Measurements from ENCODE around the gene LIPC.

The LIPC gene

DNA sequence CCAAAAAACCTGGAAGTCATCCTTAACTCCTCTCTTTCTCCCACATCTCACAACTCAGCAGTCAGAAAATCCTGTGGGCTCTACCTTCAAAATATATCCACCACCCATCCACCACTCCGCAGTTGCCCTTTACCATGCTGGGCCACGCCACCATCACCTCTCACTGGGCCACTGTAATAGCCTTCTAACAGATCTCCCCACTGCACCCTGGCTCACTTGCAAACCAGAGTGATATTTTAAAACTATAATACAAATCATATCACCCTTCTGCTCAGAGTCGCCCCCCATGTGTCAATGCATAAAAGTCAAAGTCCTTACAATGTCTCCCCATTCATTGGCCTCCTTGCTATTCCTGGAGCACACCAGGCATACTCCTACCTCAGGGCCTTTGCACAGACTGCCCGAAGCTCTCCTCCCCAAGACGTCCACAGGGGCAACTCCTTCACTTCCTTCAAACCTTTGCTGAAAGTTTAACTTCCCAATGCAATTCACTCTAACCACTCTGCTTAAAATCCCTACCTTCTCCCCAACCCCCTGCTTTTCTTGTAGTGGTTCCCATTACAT is 1.5 kb upstream of the LIPC start:
- Histone ChIP-seq H2BK120ac (ENCODE audit: low read depth, low read length) (no peak overlapping the region), H3K4me3 (ENCODE audit: low read length) (no peak overlapping the region), H2AK5ac (ENCODE audit: low read length) (no peak overlapping the region), H3K4me1 (ENCODE audit: control insufficient read depth, low read depth, low read length) (no peaks in the 10 kb centered on the region), H3K4me2 (ENCODE audit: low read length) (no peak overlapping the region), H2BK15ac (replicated peaks; ENCODE audit: low read depth) (no peak overlapping the region), H3K56ac (ENCODE audit: low read length) (no peak overlapping the region), H3K23ac (ENCODE audit: low read length) (no peak overlapping the region), H2BK5ac (ENCODE audit: low read length) (no peak overlapping the region), H3K4ac (ENCODE audit: low read depth, low read length) (no peak overlapping the region), H4K5ac (ENCODE audit: low read length) (no peak overlapping the region), H3K27me3 (ENCODE audit: insufficient read depth, low read length, poor library complexity) (no peaks in the 10 kb centered on the region), H4K8ac (ENCODE audit: low read depth, low read length) (no peak overlapping the region), H3K79me1 (ENCODE audit: low read length) (no peaks in the 10 kb centered on the region), H3K18ac (ENCODE audit: low read length) (no peak overlapping the region), H3K9ac (ENCODE audit: low read length) (no peak overlapping the region), H3K36me3 (ENCODE audit: control insufficient read depth, insufficient read depth, low read length) (no peaks in the 10 kb centered on the region), H3K27ac (ENCODE audit: low read depth, low read length) (no peak overlapping the region), H3K79me2 (ENCODE audit: control insufficient read depth, insufficient read depth, low read length) (no peaks in the 10 kb centered on the region)
- no peak for DNase-seq
- no CpG with 5 or more reads among the region's 5 CpGs for WGBS (ENCODE audit: extremely low coverage, insufficient coverage, low lambda C conversion rate)

- Histone ChIP-seq H4K8ac (ENCODE audit: low read depth, low read length) (no peak overlapping the region), H3K18ac (ENCODE audit: low read length) (no peak overlapping the region), H3K79me2 (ENCODE audit: control insufficient read depth, insufficient read depth, low read length) (no peaks in the 10 kb centered on the region), H3K36me3 (ENCODE audit: control insufficient read depth, insufficient read depth, low read length) (no peaks in the 10 kb centered on the region), H3K4ac (ENCODE audit: low read depth, low read length) (no peak overlapping the region), H2BK5ac (ENCODE audit: low read length) (no peak overlapping the region), H3K23ac (ENCODE audit: low read length) (no peak overlapping the region), H2BK120ac (ENCODE audit: low read depth, low read length) (no peak overlapping the region), H3K4me3 (ENCODE audit: low read length) (no peak overlapping the region), H3K9ac (ENCODE audit: low read length) (no peak overlapping the region), H3K27me3 (ENCODE audit: insufficient read depth, low read length, poor library complexity) (no peaks in the 10 kb centered on the region), H2BK15ac (replicated peaks; ENCODE audit: low read depth) (no peak overlapping the region), H3K4me2 (ENCODE audit: low read length) (no peak overlapping the region), H3K79me1 (ENCODE audit: low read length) (no peaks in the 10 kb centered on the region), H2AK5ac (ENCODE audit: low read length) (no peak overlapping the region), H3K27ac (ENCODE audit: low read depth, low read length) (no peak overlapping the region), H3K56ac (ENCODE audit: low read length) (no peak overlapping the region), H4K5ac (ENCODE audit: low read length) (no peak overlapping the region), H3K4me1 (ENCODE audit: control insufficient read depth, low read depth, low read length) (no peaks in the 10 kb centered on the region)
- no CpG with 5 or more reads among the region's 7 CpGs for WGBS (ENCODE audit: extremely low coverage, insufficient coverage, low lambda C conversion rate)
- no peak for DNase-seq
Observed at GRCh38 chr15:58432401-58432800, 610 bp downstream of the LIPC start.

DNA sequence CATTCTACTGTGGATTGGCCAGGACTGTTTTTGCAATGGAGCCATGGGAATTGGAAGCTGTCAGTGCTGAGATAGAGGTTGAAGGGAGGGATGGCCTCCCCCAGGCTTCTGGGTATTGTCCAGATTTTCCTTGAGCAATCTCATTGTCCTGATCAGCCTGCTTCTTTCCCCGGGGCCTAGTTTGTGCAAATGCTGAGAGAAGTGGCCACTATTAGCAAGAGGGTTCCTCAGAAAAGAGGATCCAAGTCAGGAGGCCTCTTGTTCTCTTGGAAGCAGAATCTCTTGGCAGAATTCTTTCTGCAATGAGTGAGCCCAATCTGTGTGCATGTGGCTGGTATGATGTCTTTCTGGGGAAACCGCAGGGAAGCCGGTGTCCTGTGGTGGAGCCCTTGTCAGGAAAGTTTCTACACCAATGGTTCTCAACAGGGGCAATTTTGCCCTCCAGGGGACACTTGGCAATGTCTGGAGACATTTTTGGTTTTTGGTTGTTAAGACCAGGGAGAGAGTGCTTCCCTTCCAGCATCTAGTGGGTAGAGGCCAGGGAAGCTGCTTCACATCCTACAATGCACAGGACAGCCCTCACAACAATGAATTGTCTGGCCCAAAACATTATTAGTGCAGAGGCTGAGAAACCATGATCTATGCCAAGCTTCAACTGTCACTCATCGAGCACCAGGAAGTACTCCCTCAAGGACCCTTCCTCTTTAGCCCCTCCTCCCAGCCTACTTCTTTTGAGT is 2.0 kb downstream of the LIPC start:
- no CpG with 5 or more reads among the region's 4 CpGs for WGBS (ENCODE audit: extremely low coverage, insufficient coverage, low lambda C conversion rate)

GRCh38 chr15:58434334-58434875 is 2.6 kb downstream of the LIPC start:
- Histone ChIP-seq H3K27me3 (ENCODE audit: insufficient read depth, low read length, poor library complexity) (no peaks in the 10 kb centered on the region), H3K9ac (ENCODE audit: low read length) (no peak overlapping the region), H3K79me1 (ENCODE audit: low read length) (no peaks in the 10 kb centered on the region), H4K8ac (ENCODE audit: low read depth, low read length) (no peak overlapping the region), H3K79me2 (ENCODE audit: control insufficient read depth, insufficient read depth, low read length) (no peaks in the 10 kb centered on the region), H4K5ac (ENCODE audit: low read length) (no peak overlapping the region), H2BK5ac (ENCODE audit: low read length) (no peak overlapping the region), H3K56ac (ENCODE audit: low read length) (no peak overlapping the region), H3K27ac (ENCODE audit: low read depth, low read length) (no peak overlapping the region), H2BK120ac (ENCODE audit: low read depth, low read length) (no peak overlapping the region), H3K4me3 (ENCODE audit: low read length) (no peak overlapping the region), H3K4me2 (ENCODE audit: low read length) (no peak overlapping the region), H3K23ac (ENCODE audit: low read length) (no peak overlapping the region), H3K4me1 (ENCODE audit: control insufficient read depth, low read depth, low read length) (no peaks in the 10 kb centered on the region), H3K4ac (ENCODE audit: low read depth, low read length) (no peak overlapping the region), H3K18ac (ENCODE audit: low read length) (no peak overlapping the region), H3K36me3 (ENCODE audit: control insufficient read depth, insufficient read depth, low read length) (no peaks in the 10 kb centered on the region), H2AK5ac (ENCODE audit: low read length) (no peak overlapping the region), H2BK15ac (replicated peaks; ENCODE audit: low read depth) (no peak overlapping the region)
- no peak for DNase-seq
- no CpG with 5 or more reads among the region's 10 CpGs for WGBS (ENCODE audit: extremely low coverage, insufficient coverage, low lambda C conversion rate)

More for the DNA sequence above, 2.0 kb downstream of the LIPC start:
- H3K18ac ChIP-seq (ENCODE audit: low read length): no peak overlapping the region
- H2BK15ac ChIP-seq (replicated peaks; ENCODE audit: low read depth): no peak overlapping the region
- H2BK120ac ChIP-seq (ENCODE audit: low read depth, low read length): no peak overlapping the region
- H3K56ac ChIP-seq (ENCODE audit: low read length): peak overlapping the region; percentile 28
- H3K4me1 ChIP-seq (ENCODE audit: control insufficient read depth, low read depth, low read length): no peaks in the 10 kb centered on the region
- H2BK5ac ChIP-seq (ENCODE audit: low read length): no peak overlapping the region
- H3K23ac ChIP-seq (ENCODE audit: low read length): no peak overlapping the region
- no peaks in the 10 kb centered on the region for H3K79me2 ChIP-seq (ENCODE audit: control insufficient read depth, insufficient read depth, low read length)
- H4K5ac ChIP-seq (ENCODE audit: low read length): no peak overlapping the region
- no peak overlapping the region for H3K4me2 ChIP-seq (ENCODE audit: low read length)
- no peak overlapping the region for H4K8ac ChIP-seq (ENCODE audit: low read depth, low read length)
- no peak overlapping the region for H2AK5ac ChIP-seq (ENCODE audit: low read length)
- H3K36me3 ChIP-seq (ENCODE audit: control insufficient read depth, insufficient read depth, low read length): no peaks in the 10 kb centered on the region
- no peaks in the 10 kb centered on the region for H3K79me1 ChIP-seq (ENCODE audit: low read length)
- H3K27me3 ChIP-seq (ENCODE audit: insufficient read depth, low read length, poor library complexity): no peaks in the 10 kb centered on the region
- H3K9ac ChIP-seq (ENCODE audit: low read length): no peak overlapping the region
- no peak overlapping the region for H3K4me3 ChIP-seq (ENCODE audit: low read length)
- no peak overlapping the region for H3K27ac ChIP-seq (ENCODE audit: low read depth, low read length)
- H3K4ac ChIP-seq (ENCODE audit: low read depth, low read length): no peak overlapping the region
- peak; percentile 26 for DNase-seq

- no peak overlapping the region for H2BK120ac ChIP-seq (ENCODE audit: low read depth, low read length)
- H2BK15ac ChIP-seq (replicated peaks; ENCODE audit: low read depth): no peak overlapping the region
- no peaks in the 10 kb centered on the region for H3K36me3 ChIP-seq (ENCODE audit: control insufficient read depth, insufficient read depth, low read length)
- H4K8ac ChIP-seq (ENCODE audit: low read depth, low read length): no peak overlapping the region
- WGBS (ENCODE audit: extremely low coverage, insufficient coverage, low lambda C conversion rate): no CpG with 5 or more reads among the region's 4 CpGs
- no peak overlapping the region for H3K18ac ChIP-seq (ENCODE audit: low read length)
- H3K79me2 ChIP-seq (ENCODE audit: control insufficient read depth, insufficient read depth, low read length): no peaks in the 10 kb centered on the region
- no peak for DNase-seq
- no peak overlapping the region for H3K4me2 ChIP-seq (ENCODE audit: low read length)
- H2AK5ac ChIP-seq (ENCODE audit: low read length): no peak overlapping the region
- no peak overlapping the region for H2BK5ac ChIP-seq (ENCODE audit: low read length)
- no peaks in the 10 kb centered on the region for H3K79me1 ChIP-seq (ENCODE audit: low read length)
- no peak overlapping the region for H3K9ac ChIP-seq (ENCODE audit: low read length)
- no peaks in the 10 kb centered on the region for H3K27me3 ChIP-seq (ENCODE audit: insufficient read depth, low read length, poor library complexity)
- no peak overlapping the region for H3K4me3 ChIP-seq (ENCODE audit: low read length)
- no peak overlapping the region for H3K23ac ChIP-seq (ENCODE audit: low read length)
- H4K5ac ChIP-seq (ENCODE audit: low read length): no peak overlapping the region
- H3K56ac ChIP-seq (ENCODE audit: low read length): no peak overlapping the region
- no peak overlapping the region for H3K27ac ChIP-seq (ENCODE audit: low read depth, low read length)
- no peak overlapping the region for H3K4ac ChIP-seq (ENCODE audit: low read depth, low read length)
- peaks cover 8% of the 10 kb centered on the region for H3K4me1 ChIP-seq (ENCODE audit: control insufficient read depth, low read depth, low read length)
Observed at GRCh38 chr15:58436552-58436951, 4.8 kb downstream of the LIPC start.
